Natural killer cell (primary cell): Measurements from ENCODE around the gene ZC3H4. TPM values are rescaled to one million over a fixed set of nuclear protein-coding genes. Genes with fewer than 3 reads are reported as not detected.

Source experiments
- ATAC-seq, 3 donors: fragments of 150-1000 bp in 2 of 3; fragments of 200-7000 bp in 1 of 3; cut with Tn5 transposase; 1 replicate in 1 of 3; 2 replicates in 2 of 3; pipeline ENCODE4 v1.10.0; 2021; ENCODE audit warnings: mild to moderate bottlenecking in 2 of 3, moderate library complexity in 2 of 3
- DNase-seq, 2 donors: peaks; one replicate each; pipeline versions ENCODE4 v3.0.0 to v3.0.0-alpha.2; 2013 to 2021; ENCODE audit warnings: mixed read lengths in 1 of 2
- H3K27ac ChIP-seq: one replicate; pipeline ENCODE4 v1.5.1; 2013; ENCODE audit warnings: mild to moderate bottlenecking, low read length
- H3K27me3 ChIP-seq: one replicate; pipeline ENCODE4 v1.6.1; 2013; ENCODE audit warnings: low read length; ENCODE audit not compliant: control insufficient read depth, insufficient read depth
- H3K36me3 ChIP-seq: one replicate; pipeline ENCODE4 v1.6.1; 2013; ENCODE audit warnings: low read length; ENCODE audit not compliant: control insufficient read depth, insufficient read depth
- H3K4me1 ChIP-seq: one replicate; pipeline ENCODE4 v1.6.1; 2013; ENCODE audit warnings: low read length; ENCODE audit not compliant: control insufficient read depth, insufficient read depth
- H3K4me3 ChIP-seq: one replicate; pipeline ENCODE4 v1.5.1; 2013; ENCODE audit warnings: low read length
- H3K9me3 ChIP-seq: one replicate; pipeline ENCODE4 v1.6.1; 2013; ENCODE audit warnings: low read length; ENCODE audit not compliant: control insufficient read depth, insufficient read depth
- H3K27ac Mint-ChIP-seq, 2 donors: one replicate each; pipeline ENCODE4 v1.8.0; 2022; ENCODE audit warnings: mild to moderate bottlenecking in 2 of 2, mixed read lengths in 2 of 2, moderate library complexity in 1 of 2
- H3K27me3 Mint-ChIP-seq, 2 donors: one replicate each; pipeline ENCODE4 v1.8.0; 2022; ENCODE audit warnings: low read depth in 2 of 2, mixed read lengths in 2 of 2
- H3K36me3 Mint-ChIP-seq: one replicate; pipeline ENCODE4 v1.8.0; 2022; ENCODE audit warnings: mixed read lengths
- H3K4me1 Mint-ChIP-seq, 2 donors: one replicate each; pipeline ENCODE4 v1.8.0; 2022; ENCODE audit warnings: mixed read lengths in 2 of 2
- H3K4me3 Mint-ChIP-seq: one replicate; pipeline ENCODE4 v1.8.0; 2022; ENCODE audit warnings: mild to moderate bottlenecking, moderate library complexity, mixed read lengths
- H3K9me3 Mint-ChIP-seq, 2 donors: one replicate each; pipeline ENCODE4 v1.8.0; 2022; ENCODE audit warnings: mixed read lengths in 2 of 2
- CTCF ChIP-seq: fragments of 200-600 bp; IDR thresholded peaks from one replicate; pipeline ENCODE4 v1.8.0; 2022; ENCODE audit warnings: antibody characterized with exemption
- WGBS: methylation state at CpG from one replicate; pipeline ENCODE4 v1.1.7; 2013; ENCODE audit warnings: missing lambda C conversion rate; ENCODE audit not compliant: insufficient coverage; 5-methylcytosine and 5-hydroxymethylcytosine counted together
- intact Hi-C: fragments of 100-400 bp; cut with micrococcal nuclease; formaldehyde crosslinking; loops from one replicate; pipeline ENCODE4 v1.14.2; 2022
- total RNA-seq, 4 donors: library from RNA; stranded (reverse); fragments of 120-200 nt in 1 of 4; gene quantifications; one replicate each; pipeline versions ENCODE4 v1.2.3 to v1.2.4, GENCODE V29; 2013 to 2022

The ZC3H4 gene
- total RNA-seq, 3 donors from 2014 or later (not counting 1 experiment from before 2014, with no cell fraction given) = 71.2 to 75.3 (median 73.3) TPM

GRCh38 chr19:47124937-47125668, 11.5 kb upstream of the ZC3H4 start:
- Histone ChIP-seq H3K36me3 (no peaks in the 10 kb centered on the region), H3K9me3 (no peaks in the 10 kb centered on the region), H3K4me3 (no peak overlapping the region), H3K4me1 (peaks cover 2% of the 10 kb centered on the region), H3K27ac (no peak overlapping the region), H3K27me3 (no peaks in the 10 kb centered on the region)
- Mint-ChIP-seq H3K36me3 (no peaks in the 10 kb centered on the region), H3K27me3 (no peaks in the 10 kb centered on the region), H3K9me3 (no peaks in the 10 kb centered on the region), H3K4me3 (no peak overlapping the region), H3K27ac (no peak overlapping the region), H3K4me1 (peaks cover under 1 to 2% of the 10 kb centered on the region in 2 donors)
- ATAC-seq (peak; percentile 68 to 78 (median 68)), DNase-seq (peak in 1 of 2 donors; percentile 84)
- WGBS = 57% methylated on average over 7 of the region's 8 CpGs
- intact Hi-C loops = loop anchor here (1.0 kb wide), 2 partner anchors 46 to 90 kb away; no protein-coding TSS in a partner anchor
- peak; percentile 74 for TF ChIP-seq CTCF

- H3K27me3 ChIP-seq = no peaks in the 10 kb centered on the region
- intact Hi-C loops = no loop called here
- Mint-ChIP-seq H3K4me1 (no peaks in the 10 kb centered on the region), H3K36me3 (no peaks in the 10 kb centered on the region), H3K9me3 (no peaks in the 10 kb centered on the region), H3K4me3 (no peak overlapping the region), H3K27ac (no peak overlapping the region), H3K27me3 (no peaks in the 10 kb centered on the region)
- no peak overlapping the region for H3K4me3 ChIP-seq
- no peak overlapping the region for H3K27ac ChIP-seq
- WGBS = 88% methylated on average over 4 of the region's 7 CpGs
- DNase-seq (no peak), ATAC-seq (no peak)
- no peaks in the 10 kb centered on the region for H3K36me3 ChIP-seq
- TF ChIP-seq CTCF = no peak
- H3K4me1 ChIP-seq = no peaks in the 10 kb centered on the region
- no peaks in the 10 kb centered on the region for H3K9me3 ChIP-seq
These were observed 9.8 kb upstream of the ZC3H4 start for GRCh38 chr19:47123406-47123805.

GRCh38 chr19:47122359-47123335, 9.1 kb upstream of the ZC3H4 start:
- Histone ChIP-seq H3K9me3 (no peaks in the 10 kb centered on the region), H3K27me3 (no peaks in the 10 kb centered on the region), H3K4me3 (no peak overlapping the region), H3K4me1 (no peaks in the 10 kb centered on the region), H3K27ac (no peak overlapping the region), H3K36me3 (no peaks in the 10 kb centered on the region)
- H3K36me3 Mint-ChIP-seq = no peaks in the 10 kb centered on the region
- H3K4me3 Mint-ChIP-seq = no peak overlapping the region
- intact Hi-C loops = no loop called here
- DNase-seq = no peak
- no peak overlapping the region for H3K27ac Mint-ChIP-seq
- no peaks in the 10 kb centered on the region for H3K27me3 Mint-ChIP-seq
- no peaks in the 10 kb centered on the region for H3K4me1 Mint-ChIP-seq
- WGBS = 92% methylated on average over 13 of the region's 14 CpGs
- ATAC-seq = no peak
- no peaks in the 10 kb centered on the region for H3K9me3 Mint-ChIP-seq
- no peak for TF ChIP-seq CTCF
